Effector CD8-positive, alpha-beta T cell (primary cell): ENCODE results near the gene COX6A2.

Experiments
- DNase-seq: peaks from one replicate; lab custom pipeline; 2025; lab: John Stamatoyannopoulos, UW

COX6A2 gene

GRCh38 chr16:31410082-31410481, 18.1 kb downstream of the COX6A2 start:
- DNase-seq = no peak

- DNase-seq = no peak
Measured at GRCh38 chr16:31409433-31409832, 18.7 kb downstream of the COX6A2 start.

GRCh38 chr16:31407406-31407805, 20.8 kb downstream of the COX6A2 start:
- DNase-seq = no peak

GRCh38 chr16:31404353-31405064, 23.7 kb downstream of the COX6A2 start:
- DNase-seq = no peak

GRCh38 chr16:31403590-31404352, 24.4 kb downstream of the COX6A2 start:
- DNase-seq = no peak

GRCh38 chr16:31402687-31403086, 25.5 kb downstream of the COX6A2 start:
- no peak for DNase-seq

GRCh38 chr16:31401436-31401835, 26.7 kb downstream of the COX6A2 start:
- DNase-seq = no peak

- DNase-seq = no peak
Measured at GRCh38 chr16:31400191-31400590, 28.0 kb downstream of the COX6A2 start.

- no peak for DNase-seq
Measured at GRCh38 chr16:31397701-31398100, 30.5 kb downstream of the COX6A2 start.

- no peak for DNase-seq
Measured at GRCh38 chr16:31397096-31397660, 31.0 kb downstream of the COX6A2 start.

- DNase-seq = no peak
Measured at GRCh38 chr16:31395647-31396046, 32.5 kb downstream of the COX6A2 start.

- no peak for DNase-seq
Measured at GRCh38 chr16:31393056-31393455, 35.1 kb downstream of the COX6A2 start, which contains the start of gene ITGAD. Gene ITGAD, plus strand, starts transcription at chr16:31393335. Its CDS starts 26 bp downstream, at chr16:31393361.

- DNase-seq = no peak
Measured at GRCh38 chr16:31390504-31391041, 37.6 kb downstream of the COX6A2 start.

GRCh38 chr16:31388535-31388934, 39.6 kb downstream of the COX6A2 start:
- DNase-seq = no peak

GRCh38 chr16:31386157-31386984, 41.8 kb downstream of the COX6A2 start:
- no peak for DNase-seq

GRCh38 chr16:31385680-31386079, 42.5 kb downstream of the COX6A2 start:
- DNase-seq = no peak

GRCh38 chr16:31382485-31383161, 45.5 kb downstream of the COX6A2 start:
- DNase-seq = peak; percentile 18

- DNase-seq = no peak
Measured at GRCh38 chr16:31380201-31380600, 48.0 kb downstream of the COX6A2 start.
